Pons (tissue), 1 donor: ENCODE data around the gene FN1.

Experiments used
- DNase-seq: peaks from one replicate; pipeline ENCODE4 v3.0.0-alpha.2; 2016; ENCODE audit warnings: low spot score

Gene FN1

DNA sequence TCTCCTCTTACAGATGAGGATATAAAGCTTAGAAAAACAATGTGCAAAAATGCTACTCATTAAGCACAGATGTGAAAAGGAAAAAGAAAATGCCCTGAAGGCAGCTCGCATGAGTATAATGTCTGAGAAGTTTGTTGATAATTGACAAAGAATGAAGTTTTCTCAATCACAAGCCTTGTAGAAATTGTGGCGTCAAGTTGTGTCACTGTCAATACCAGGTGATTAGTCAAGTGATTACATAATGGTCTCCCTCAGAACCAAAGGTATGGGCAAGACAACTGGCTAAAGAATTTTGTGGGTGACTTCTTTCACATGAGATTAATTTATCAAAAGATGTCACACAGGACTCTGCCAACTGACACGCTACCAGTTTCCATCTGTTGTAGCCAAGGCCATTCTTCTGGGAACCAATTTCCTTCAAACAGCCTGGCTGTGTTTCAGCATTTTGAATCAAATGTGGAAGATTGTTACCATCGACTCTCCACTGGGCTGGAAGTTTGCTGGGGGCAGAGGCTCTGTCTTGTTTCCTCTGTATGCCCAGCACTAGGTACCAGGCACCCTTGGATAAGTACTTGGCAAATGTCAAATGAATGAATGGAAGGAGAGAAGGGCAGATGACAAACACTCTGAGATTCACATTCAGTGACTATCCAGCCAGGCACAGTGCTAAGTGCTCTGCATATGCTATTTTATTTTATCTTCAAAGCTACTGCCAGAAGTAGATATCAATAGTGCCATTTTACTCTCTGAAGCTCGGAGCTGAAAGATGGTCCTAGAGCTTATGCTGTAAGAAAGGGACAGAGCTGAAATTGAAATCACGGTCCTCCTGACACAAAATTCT is 5.9 kb upstream of the FN1 start:
- no peak for DNase-seq

DNA sequence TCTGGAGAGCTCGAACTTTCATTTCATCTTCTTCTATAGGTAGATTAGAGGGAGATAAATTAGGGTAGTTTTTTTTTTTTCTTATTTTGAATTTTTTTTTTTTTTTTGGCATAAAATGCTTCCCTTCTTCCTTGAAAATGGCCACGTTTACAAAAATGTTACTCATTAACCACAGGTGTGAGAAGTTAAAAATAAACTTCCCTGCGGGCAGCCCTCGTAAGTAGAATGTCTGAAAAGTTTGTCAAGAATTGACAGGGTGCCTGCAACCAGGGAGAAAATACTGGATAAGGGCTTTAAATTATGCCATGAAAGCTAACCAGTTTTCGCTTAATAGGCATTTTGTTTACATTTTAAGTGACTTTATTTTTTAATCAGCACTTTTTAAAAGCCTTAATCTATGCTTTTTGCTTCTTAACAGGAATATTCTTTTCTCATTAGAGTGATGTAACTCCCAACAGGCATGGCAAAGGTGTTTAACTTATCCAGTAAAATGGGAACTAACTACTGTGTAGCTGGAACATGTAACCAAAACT is 4.2 kb upstream of the FN1 start:
- DNase-seq = no peak

DNA sequence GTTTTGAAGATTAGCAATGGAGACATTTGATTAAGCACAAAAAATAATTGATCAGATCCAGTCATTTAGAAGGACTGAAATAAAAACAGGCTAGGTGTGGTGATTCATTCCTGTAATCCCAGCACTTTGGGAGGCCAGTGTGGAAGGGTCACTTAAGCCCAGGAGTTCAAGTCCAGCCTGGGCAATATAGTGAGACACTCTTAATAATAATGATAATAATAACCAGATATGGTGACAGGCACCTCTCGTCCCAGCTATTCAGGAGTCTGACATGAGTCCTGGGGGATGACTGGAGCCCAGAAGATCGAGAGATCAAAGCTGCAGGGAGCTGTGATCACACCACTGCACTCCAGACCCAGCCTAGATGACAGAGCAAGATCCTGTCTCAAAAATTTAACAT is 3.5 kb upstream of the FN1 start:
- DNase-seq = no peak

DNA sequence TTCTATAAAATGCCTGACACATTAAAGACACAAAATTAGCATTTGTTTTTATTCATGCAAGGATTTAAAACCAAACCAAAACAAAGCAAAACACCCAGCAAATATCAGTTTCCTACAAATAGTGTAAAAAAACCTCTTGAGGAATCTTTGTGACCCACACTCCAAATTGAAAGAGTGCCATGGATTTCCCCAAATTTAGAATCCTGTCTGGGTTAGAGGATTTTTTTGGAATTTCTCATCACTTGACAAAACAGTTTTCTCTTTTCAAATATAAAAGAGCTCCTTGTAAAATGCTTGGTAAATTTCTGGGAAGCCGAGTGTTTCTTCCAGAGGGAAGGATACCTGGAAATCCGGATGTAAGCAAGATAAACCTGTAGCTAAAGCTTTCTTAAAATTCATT is 1.7 kb upstream of the FN1 start:
- DNase-seq = no peak

DNA sequence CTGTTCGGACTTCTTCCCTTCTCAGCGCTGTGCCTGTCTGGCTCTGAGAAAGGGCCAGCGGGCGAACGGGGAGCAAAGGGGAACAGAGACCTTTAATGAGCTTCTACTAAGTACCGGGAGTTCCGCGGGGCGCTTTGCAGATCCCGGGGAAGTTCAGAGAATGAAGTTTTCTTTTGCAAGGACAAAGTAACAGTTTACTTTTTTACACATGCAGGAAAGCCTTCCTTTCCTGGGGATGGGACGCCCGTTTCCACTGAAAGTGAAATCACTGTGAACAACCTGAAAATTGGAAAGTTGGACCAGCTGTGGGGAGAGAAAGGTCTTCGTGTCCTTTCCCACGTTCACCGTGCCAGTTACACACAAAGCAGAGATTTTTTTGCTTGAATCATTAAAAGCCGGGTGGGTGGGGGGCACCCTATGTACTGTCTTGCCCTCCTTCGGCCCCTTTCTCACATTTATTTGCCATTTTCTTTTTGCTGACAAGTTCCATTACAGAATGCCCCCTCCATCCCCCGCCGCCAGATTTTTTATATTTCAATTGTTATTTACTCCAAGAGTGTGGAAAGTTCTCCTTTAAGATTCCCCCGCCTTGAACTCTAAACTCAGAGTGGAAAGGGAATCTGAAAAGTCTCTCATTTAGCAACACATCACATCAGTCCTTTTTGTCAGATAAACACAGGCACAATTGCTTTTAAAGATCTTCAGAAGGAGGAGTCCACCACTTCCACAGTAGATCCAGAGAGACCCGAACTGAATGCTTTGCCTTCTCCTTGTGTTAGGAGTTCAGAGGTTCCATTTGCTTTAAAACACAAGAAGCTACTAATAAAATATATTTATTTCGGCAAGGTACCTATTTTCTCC is 1.1 kb upstream of the FN1 start:
- DNase-seq = no peak

DNA sequence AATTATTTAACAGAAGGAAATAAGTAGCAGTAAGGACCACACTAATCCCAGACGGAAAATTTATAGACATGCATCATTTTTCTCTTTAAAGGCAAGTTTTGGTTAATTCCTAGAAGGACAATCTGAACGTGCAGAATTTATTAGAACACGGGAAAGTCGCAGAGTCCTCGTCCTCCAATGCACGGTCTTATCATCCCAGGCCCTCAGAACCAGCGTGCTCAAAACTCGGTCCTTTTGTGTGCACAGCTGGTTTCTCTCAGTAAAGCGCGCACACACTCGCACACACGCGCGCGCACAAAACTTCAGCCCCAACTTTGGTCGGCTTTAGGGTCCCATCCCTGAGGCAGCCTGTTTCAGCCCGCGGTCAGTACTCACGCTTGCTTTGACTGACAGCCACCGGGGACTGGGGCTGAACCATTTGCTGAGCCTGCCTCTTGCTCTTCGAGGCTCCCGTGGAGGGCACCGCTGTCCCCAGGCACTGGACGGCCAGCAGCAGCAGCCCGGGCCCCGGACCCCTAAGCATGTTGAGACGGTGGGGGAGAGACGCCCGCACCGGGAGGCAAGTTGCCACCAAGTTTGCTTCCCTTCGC is 493 bp downstream of the FN1 start:
- no peak for DNase-seq

DNA sequence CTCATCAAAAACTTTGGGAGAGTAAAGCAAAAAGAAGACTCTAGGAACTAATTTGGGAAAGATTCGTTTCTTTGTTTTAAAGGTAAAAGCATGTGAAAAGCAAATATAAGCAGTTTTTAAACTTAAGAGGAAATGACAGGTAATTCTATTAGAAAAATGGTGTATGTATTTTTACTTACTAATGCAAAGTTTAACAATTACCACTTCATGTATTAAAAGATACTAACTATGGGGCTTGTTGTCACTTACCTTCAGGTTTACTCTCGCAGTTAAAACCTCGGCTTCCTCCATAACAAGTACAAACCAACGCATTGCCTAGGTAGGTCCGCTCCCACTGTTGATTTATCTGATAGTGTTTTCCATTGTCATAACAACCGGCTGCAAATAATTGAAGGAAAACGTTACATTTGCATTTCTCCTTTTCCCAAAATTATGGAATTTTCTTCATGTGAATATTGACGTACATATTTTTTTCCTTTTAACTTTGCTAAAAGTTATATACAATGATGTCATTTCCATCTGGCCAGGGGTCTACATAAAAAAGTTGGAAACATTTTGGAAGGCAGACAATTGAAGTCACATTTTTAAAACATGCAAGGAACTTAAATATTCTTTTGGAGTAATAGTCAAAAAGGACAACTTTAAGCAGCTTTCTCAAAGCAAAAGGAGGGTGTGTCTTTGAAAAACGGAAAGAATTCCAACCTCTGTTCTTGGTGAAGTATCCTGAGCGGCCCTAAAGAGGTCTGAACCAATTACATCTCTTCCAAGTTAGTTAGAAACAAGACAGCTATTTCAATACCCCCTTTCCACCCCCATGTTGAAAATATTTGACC is 1.2 kb downstream of the FN1 start:
- DNase-seq = no peak

DNA sequence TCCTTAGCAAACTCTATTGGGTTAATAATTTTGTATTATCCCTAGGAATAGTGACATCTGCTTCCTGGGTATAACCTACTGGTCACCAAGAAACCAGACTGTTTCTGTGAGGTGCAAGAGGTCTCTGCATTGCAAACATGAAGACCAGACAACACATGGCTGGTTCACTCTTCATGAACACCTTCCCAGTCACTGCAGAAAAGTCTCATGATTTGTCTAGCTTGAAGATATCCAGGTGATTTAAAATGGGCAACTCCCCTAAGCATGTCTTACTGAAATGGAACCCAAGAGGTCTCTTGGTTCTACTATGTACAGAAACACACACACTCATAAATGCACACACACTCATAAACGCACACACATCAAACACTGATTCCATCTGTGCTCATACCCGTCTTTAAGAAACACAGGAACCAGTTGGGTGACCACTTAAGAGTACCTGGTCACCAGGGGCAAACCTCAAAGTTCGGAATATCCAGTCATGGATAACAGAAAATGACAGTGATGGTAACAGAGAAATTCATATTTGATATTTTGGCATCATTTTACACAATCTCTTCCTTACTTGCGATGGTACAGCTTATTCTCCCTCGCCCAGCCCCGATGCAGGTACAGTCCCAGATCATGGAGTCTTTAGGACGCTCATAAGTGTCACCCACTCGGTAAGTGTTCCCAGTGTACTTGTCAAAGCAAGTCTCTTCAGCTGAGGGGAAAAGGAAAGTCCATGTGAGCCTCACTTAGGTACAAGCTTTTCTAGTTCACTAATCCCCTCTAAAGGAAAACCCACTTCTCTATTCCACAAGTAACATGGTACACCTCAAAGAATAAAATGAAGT is 2.9 kb downstream of the FN1 start:
- no peak for DNase-seq

DNA sequence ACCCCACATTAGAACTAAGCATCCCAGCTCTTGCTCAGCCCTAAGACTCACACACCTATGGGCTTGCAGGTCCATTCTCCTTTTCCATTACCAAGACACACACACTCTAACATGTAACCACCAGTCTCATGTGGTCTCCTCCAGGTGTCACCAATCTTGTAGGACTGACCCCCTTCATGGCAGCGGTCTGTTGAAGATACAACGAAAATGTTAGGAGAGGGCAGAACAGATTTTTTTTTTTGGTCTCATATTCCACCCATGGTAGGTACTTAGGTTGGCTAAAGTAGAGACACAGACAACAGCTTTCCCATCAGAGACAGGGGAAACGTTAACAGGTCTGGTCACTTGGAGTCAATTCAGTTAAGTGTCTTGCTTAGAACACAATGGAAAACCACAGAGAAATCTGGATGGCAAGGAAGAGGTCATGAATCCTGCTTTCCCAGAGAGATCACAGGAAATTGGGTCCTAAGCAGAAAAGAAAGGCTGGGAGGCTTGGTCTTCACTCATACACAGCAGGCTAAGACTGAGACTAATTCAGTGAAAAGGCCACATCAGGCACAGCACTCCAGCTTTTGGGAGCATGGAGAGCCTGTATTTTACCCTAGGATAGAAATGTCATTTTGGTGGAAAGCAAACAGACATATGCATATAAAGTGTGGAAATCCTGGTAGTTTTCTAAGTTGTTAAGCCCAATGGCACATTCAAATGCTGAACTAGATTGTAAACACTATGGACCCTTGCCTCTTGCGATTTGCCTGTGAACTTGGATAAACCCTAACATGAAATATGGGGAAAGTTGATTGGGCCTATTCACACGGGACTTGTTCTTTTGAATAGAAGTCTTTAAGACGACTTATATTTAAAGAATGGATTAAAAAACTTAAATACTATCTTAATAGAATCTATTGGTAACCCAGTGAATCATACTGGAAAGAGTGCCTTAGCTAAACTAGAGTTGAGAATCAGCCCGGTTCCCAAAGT is 3.8 kb downstream of the FN1 start:
- no peak for DNase-seq

DNA sequence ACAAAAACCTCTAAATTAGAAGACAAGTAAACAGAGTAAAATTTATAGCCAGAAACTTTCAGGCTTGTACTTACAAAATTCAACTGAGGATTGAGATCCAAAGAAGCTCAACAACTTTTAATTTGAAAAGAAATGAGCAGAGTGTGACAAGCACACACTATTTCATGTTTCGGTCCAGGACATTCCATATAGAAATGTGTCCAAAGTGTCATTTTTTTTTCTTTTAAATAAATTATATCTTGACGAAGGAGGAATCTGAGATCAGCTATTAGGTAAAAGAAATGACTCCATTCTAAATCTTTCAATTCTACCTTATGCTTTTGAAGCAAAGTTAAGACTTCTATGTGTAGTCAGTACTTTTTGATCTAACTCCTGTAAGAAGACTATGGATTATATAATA is 4.6 kb downstream of the FN1 start:
- no peak for DNase-seq

DNA sequence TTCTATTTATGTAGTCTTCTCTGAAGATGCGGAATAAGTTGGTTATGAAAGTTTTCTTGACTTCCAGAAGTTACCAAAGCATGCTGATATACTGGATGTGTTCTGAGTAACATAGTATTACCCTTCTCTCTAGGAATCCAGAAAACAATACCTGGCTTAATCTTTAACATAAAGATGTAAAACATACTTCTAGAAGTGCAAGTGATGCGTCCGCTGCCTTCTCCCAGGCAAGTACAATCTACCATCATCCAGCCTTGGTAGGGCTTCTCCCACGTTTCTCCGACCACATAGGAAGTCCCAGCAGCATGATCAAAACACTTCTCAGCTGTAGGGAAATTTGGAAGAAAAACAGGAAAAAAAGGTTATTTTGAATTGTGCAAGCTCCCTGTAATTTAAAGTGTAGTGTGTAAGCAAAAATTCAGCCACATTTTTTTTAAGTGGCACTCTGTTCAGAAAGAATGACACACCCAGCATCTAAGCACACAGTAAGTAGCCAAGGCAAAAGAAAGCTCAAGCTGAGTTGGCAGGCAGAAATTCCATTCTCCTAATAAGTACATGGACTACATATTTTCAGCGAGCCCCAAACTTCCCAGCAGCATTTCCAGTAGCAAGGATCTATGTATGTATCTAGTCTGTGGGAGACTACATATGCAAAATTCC is 5.2 kb downstream of the FN1 start:
- no peak for DNase-seq

DNA sequence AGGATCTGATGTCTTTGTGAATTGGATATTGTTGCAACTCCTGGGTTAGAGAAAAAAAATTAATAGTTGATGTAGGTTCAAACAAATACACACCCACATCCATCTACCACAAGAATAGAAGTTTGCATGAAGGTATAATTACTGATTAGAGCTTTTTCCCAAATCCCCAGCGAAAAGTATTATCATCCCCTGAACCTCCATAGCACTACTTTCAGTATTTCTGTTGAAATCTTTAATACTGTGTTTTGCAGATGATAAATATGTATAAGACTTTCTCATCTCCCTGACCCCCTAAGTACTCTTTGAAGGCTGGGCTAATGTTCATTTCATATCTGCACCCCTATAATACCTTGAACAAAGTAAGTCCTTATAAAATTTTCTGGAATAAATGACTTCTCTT is 6.4 kb downstream of the FN1 start:
- no peak for DNase-seq

DNA sequence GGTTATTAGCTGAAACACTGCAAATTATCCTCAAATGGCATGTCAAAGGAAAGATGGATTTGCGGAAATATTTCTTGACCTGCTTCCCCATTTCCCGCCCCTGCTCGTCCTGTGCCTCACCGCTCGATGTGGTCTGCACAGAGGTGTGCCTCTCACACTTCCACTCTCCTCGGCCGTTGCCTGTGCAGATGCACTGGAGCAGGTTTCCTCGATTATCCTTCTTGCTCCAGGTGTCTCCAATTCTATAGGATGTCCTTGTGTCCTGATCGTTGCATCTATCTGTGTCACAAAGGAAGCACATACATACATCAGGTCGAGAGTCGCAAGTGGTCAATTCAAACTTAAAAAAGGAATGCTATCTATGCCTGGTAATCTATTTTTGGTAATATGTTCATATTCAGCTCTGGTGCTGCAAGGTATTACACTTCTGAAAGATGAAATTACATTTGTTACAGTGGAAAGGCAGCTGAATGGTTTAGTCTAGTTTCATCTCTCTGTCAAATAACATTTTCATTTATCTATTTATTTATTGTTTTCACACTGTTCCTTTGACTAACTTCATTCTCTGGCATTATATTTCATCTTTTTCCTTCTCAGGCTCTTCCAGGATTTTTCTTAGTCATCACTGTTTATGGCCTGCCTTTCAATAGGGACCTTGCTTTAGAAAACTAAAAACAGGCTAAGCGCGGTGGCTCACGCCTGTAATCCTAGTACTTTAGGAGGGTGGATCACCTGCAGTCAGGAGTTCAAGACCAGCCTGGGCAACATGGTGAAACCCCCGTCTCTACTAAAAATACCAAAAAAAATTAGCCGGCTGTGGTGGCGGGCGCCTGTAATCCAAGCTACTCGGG is 7.6 kb downstream of the FN1 start:
- no peak for DNase-seq

DNA sequence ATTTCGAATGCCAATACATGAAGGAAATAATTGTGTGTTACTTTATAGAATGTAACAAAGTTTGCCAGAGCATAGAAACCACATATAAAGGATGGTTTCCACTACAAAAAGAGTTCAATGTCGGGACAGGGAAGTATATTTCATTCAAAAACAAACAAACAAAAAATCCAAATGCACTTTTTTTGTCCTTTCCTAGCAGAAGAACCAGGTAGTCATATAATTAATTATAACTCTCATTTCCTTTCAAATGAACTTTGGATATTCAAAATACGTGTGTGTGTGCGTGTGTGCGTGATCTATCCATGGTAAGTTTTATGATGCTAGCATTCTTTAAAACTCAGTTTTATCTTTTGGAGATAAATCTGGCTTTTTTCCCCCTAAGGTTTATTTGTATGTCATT is 8.3 kb downstream of the FN1 start:
- DNase-seq = no peak

DNA sequence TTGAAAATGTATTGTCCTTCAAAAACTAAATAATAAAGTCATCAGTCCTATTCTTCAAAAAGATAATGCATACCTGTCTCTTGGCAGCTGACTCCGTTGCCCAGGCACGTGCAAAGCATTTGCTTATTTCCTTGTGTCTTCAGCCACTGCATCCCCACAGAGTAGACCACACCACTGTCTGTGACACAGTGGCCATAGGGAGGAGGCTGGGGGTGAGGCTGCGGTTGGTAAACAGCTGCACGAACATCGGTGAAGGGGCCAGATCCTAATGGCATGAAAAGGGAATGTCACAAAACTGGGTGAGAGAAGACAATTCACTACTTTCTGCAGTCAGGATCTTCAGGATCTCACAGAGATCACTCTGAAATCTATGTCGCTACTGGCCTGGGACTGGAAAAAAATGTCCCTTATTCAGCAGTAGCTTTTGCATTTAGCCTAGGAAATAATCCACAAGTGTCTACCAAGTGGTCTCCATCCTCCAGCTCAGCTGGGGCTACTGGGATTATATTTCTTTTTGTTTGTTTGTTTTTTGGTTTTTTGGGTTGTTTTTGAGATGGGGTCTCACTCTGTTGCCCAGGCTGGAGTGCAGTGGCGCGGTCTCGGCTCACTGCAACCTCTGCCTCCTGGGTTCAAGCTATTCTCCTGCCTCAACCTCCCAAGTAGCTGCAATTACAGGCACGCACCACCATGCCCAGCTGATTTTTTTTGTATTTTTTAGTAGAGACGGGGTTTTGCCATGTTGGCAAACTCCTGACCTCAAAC is 10.7 kb downstream of the FN1 start:
- no peak for DNase-seq

DNA sequence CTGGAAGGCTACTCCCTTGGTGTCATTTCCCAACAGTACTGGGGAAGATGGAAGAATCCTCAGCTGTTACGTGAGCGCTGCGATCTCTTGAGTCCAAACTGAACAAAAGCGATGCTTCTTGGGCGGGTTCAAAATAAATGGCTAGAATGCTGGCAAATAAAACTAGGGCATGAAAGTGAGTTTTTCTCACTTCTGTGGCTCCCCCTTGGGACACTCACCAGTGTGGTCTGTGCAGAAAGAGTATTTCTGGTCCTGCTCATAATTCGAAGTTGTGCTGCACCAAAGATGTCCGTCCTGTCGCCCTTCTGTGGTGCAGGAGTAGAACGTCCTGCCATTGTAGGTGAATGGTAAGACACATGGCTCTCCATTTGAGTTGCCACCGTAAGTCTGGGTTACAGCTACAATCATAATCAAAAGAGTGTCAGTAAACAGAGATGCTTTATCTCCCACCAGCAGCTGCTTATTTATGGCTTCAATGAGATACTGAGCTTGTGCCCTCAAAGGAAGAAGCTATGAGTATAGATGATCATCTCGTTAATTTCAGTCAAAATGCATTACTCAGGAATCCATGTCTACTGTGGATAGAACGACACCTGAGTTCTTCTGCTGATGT is 11.8 kb downstream of the FN1 start:
- DNase-seq = no peak

DNA sequence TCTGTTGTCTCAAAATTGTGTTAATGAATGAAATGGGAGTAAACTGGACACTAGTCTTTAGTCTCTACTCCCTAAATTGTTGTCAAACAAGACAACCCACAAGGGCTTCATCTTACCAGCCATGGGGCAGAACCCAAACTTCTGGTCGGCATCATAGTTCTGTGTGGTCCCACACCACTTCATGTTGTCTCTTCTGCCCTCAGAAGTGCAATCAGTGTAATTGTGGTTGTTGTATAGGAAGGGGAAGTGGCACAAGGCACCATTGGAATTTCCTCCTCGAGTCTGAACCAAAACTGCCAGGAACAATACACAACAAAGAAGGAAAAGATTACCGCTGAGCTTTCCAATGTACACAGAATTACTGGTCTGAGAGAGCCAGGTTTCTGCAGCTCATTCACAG is 12.6 kb downstream of the FN1 start:
- no peak for DNase-seq
